GM21526 (cell line): Measurements from ENCODE around the gene RELB.
"Not testable (repeated sequence)": the region's sequence is repeated elsewhere in the genome, so short reads cannot be mapped to it uniquely, and the experiment has no call there.

ENCODE experiments used
- ATAC-seq: cut with Tn5 transposase; IDR thresholded peaks from one replicate; pipeline ENCODE4 v1.9.1; 2021; ENCODE audit warnings: moderate library complexity; ENCODE audit not compliant: unreplicated experiment, low FRiP score

The RELB gene

DNA sequence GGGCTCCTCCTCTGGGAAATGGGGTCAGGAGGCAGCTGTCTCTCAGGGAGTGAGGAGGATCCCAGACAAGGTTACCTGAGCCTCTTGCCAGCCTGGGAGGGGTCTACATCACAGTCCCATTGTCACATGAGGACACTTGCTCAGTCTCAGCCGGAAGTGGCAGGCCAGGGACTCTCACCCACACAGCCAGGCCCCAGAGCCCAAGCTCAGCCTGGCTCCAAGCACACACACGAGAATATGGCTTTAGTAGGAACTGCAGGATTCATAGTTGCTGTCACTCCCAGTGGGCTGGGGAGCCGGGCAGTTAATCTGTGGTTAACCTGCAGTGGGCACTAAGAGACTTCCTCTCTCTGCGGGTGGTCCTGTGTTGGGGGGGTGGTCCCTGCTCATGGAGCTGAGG lies 15.8 kb upstream of the RELB start:
- ATAC-seq = no peak

DNA sequence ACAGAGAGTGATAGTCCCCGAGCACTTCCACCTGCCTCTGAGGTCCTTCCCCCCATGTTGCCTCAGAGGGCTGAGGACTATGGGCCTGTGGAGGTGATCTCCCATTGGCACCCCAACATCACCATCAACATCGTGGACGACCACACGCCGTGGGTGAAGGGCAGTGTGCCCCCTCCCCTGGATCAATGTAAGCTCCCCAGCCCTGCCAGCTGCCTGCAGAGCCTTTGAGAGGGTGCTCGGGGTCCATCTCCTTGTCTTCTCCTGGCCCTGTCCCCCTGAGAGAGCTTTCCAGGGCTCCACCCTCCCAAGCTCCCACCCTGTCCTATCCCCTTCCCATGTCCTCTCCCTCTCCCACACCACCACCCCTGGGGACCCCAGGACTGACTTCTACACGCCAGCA lies 14.9 kb upstream of the RELB start:
- no peak for ATAC-seq

DNA sequence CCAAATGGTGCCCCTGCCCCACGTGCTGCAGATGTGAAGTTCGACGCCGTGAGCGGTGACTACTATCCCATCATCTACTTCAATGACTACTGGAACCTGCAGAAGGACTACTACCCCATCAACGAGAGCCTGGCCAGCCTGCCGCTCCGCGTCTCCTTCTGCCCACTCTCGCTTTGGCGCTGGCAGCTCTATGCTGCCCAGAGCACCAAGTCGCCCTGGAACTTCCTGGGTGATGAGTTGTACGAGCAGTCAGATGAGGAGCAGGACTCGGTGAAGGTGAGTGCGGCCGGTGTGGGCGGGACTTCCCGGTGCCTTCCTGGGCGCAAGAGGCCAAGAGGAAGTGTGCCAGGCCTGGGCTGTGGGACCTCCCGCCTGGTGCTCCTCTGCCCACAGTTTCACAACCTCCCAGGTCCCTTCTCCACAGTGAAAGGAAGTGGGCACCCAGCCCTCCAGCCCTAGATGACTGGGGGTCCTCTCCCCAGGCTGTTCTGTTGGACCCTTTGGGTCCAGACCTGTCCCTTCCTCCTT lies 14.1 kb upstream of the RELB start:
- no peak for ATAC-seq

DNA sequence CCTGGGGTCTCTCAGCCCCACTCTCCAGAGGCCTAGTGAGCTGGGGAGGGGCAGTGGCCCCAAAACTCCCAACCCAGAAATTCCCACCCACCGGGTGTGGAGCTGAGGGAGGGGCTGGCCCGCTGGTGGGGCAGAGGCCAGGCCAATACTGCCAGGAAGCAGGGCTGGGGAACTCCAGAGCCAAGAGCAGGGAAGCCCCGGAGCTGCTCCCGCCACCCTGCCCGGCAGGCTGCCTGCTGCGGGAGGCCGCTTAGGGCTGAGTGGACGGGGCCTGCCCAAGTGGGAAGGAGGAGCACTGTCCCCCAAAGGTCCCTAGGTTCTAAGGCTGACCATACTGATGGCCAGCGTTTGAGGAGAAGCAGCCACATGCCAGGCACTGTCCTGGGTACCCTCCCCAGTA lies 13.0 kb upstream of the RELB start:
- no peak for ATAC-seq

DNA sequence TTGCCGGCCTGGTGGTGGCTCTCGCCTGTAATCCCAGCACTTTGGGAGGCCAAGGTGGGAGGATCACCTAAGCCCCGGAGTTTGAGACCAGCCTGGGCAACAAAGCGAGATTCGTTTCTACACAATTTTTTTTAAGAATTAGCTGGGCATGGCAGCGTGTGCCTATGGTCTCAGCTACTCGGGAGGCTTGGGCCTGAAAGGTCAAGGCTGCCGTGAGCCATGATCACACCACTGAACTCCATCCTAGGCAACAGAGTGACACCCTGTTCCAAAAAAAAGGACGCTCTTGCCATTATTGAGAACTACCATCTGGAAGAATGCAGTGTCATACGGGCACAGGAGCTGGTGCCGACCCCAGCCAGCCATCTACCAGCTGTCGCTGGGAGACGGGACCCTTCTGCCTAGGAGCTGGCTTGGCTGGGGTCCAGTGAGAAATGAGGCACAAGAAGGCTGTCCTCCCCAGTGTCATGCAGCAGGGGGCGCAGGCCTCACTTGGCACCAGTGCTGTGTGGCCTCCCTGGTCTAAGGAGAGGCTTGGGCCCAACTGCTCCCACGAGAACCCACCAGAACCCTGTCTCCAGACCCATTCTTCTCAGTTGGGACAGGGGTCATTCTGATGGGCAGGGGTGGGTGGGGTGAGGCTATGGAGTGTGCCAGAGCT lies 12.2 kb upstream of the RELB start:
- no peak for ATAC-seq

DNA sequence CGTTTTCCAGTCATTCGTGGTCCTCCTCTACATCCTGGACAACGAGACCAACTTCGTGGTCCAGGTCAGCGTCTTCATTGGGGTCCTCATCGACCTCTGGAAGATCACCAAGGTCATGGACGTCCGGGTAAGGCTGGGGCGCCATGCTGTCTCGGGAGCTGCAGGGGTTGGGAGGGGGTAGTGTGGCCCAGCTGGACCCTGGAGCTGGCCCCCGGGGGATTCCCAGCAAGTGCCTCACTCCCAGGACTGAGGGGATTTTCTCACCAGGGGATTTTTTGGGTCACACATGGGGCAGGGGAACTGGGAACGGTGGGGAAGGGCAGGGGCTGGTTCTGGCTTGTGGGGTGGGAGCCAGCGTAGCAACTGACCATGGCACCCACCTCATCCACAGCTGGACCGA lies 10.8 kb upstream of the RELB start:
- ATAC-seq = no peak

DNA sequence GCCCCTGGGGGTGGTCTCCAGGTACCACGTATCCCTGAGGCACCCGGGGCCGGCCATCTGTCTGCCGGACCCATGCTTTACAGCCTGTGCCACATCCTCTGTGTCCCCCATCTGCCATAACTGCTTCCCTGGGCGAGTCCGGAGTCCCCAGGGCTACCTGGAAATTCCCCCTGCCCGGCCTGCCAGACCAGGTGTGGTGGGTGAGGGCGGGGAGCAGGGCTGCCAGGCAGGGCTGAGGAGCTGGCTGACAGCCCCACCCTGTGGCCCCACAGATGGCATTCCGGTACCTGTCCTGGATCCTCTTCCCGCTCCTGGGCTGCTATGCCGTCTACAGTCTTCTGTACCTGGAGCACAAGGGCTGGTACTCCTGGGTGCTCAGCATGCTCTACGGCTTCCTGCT lies 10.3 kb upstream of the RELB start:
- ATAC-seq = no peak

DNA sequence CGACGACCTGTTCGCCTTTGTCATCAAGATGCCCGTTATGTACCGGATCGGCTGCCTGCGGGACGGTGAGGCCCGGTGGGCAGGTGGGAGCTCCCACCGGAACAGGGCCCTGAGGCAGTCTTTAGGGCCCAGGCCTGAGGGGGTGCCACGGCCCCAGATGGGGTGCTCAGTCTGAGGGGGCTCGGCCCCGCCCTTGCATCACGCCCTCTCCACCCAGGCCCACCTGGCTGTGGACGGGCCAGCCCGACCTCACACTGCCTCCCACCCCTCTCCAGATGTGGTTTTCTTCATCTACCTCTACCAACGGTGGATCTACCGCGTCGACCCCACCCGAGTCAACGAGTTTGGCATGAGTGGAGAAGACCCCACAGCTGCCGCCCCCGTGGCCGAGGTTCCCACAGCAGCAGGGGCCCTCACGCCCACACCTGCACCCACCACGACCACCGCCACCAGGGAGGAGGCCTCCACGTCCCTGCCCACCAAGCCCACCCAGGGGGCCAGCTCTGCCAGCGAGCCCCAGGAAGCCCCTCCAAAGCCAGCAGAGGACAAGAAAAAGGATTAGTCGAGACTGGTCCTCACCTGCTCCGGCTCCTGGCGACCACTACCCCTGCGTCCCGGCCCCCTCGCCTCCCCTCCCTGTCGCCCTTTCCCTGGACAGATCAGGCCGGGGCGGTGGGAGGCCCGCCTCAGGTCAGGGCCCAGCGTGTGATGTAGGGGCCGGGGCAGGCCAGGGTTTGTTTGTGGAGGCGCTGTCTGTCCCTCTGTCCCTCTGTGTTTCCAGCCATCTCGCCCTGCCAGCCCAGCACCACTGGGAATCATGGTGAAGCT lies 8.7 kb upstream of the RELB start:
- no peak for ATAC-seq

DNA sequence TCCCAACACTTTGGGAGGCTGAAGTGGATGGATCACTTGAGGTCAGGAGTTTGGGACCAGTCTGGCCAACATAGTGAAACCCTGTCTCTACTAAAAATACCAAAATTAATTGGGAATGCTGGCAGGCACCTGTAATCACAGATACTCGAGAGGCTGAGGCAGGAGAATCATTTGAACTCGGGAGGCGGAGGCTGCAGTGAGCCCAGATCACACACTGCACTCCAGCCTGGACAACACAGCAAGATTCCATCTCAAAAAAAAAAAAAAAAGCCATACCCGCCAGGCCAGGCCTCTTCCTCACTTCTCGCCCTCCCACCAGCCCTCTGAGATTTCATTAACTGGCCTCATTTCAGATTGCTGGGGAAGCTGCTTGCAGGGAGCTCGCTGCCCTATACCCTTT lies 7.7 kb upstream of the RELB start:
- ATAC-seq = no peak

DNA sequence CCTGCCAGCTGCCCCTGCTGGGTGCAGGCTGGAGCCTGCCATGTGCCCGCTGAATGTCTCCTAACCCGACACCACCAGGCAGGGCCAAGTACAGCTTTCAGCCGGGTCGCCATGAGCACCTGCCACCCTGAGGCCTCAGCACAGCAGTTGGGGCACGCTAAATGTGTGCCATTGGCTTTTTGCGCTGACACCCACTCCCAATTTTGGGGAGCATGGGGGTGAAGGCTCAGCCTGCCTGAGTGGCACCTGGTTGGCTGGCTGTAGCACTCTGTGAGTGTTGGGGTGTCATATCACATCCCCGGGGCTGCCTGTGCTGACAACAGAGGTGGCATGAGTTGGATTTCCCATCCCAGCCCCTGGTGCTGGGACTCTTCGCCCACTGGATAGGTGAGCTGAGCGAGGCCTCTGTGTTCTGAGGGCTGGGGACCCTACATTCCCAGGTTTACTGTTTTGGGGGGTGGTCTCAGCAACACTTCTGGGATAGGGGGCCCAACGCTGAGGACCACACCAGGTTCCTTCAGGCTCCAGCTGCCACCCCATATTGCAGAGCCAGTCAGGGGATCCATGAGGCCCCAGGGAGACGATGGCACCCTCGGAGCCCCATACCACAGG lies 7.2 kb upstream of the RELB start:
- ATAC-seq = no peak

DNA sequence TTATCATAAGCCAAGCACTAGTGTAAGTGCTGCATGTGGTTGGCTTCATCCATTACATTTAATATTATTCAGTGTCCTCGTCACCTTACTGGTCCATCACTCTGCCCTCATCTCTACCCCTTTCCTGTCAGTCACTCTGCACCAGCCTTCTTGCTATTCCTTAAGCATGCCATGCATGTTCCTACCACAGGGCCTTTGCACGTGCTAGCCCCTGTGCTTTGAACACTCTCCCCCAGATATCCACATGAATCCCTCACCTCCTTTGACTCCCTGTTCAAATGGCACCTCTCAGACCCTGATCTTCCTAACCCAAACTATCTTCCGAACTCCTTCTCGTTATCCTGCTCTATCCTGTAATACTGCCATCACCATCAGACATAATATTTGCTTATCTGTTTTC lies 3.2 kb upstream of the RELB start:
- ATAC-seq = no peak

DNA sequence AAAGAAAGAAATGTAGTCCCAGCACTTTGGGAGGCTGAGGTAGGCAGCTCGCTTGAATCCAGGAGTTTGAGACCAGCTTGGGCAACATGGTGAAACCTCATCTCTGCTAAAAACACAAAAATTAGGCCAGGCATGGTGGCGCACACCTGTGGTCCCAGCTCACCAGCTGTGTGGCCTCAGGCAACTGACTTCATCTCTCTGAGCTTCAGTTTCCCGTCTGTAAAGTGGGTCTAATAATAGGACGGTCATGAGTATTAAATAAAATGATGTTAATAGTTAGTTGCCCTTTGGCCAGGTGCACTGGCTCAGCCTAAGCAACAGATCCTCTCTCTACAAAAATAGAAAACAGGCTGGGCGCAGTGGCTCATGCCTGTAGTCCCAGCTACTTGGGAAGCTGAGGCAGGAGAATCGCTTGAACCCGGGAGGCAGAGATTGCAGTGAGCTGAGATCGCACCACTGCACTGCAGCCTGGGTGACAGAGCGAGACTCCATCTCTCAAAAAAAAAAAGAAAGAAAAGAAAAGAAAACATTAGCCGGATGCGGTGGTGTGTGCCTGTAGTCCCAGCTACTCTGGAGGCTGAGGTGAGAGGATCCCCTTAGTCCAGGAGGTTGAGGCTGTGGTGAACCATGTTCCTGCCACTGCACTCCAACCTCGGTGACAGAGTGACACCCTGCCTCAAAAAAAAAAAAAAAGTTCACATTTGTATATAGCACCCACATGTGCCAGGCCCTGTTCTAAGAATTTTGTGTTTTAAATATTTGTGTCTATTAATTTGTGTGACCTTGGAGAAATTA lies 1.9 kb upstream of the RELB start:
- ATAC-seq = not testable (repeated sequence)

DNA sequence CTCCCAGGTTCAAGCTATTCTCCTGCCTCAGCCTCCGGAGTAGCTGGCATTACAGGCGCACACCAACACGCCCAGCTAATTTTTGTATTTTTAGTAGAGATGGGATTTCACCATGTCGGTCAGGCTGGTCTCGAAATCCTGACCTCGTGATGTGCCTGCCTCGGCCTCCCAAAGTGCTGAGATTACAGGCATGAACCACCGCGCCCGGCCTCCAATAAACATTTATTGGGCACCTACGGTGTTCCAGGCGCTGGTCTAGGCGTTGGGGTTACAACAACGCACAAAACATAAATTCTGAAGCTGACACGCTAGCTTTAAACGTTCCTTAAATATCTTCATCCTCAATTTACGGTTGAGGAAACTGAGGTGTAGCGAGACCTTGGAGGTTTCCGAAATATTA lies 599 bp upstream of the RELB start:
- not testable (repeated sequence) for ATAC-seq

DNA sequence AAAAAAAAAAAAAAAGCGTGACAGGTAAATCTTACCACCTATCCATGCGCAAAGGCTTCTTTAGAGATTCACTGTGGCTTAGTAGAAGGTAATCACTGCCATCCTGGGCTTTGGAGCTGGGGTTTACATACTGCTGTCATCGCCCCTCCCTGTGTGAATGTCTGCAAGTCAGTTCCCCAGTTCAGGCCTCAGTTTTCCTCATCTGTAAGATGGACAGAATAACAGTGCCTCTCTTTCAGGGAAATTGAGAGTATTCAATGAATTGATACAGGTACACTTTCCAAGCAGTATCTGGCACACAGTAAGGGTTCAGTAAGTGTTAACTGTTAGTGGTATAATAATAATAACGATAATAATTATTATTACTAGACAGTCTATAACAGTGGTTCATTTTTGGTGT lies 2.2 kb downstream of the RELB start:
- ATAC-seq = no peak

DNA sequence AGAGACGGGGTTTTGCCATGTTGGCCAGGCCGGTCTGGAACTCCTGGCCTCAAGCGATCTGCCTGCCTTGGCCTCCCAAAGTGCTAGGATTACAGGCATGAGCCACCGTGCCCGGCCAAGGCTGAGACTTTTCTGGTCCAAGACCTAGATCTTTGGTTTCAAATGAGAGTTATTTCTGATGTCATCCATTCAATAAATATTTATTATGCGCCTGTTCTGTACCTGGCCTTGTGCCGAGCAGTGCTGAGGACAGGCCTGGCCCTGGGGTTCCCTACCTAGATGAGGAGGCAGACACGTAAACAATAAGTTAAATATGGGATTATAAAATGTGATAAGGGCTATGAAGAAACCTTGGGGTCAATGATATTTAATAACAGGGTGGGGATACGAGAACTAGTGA lies 4.5 kb downstream of the RELB start:
- ATAC-seq = no peak

DNA sequence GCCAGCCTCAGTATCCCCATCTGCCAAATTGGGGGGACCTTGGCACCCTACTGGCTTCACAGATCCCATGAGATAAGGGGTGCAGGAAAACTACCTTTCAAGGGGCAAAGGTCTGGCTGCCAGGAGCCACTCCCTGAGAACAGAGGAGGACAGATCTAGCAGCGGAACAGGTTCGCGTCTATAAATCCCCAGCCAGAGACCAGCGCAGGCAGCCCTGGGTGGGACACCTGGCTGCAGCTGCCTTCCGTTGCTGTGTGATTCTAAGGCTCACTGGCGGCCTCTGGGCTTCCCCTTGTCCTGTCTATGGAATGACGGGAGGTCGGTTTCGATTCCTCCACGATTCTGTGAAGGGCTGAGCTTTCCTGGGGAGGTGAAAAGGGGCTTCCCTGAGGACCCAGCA lies 7.3 kb downstream of the RELB start:
- ATAC-seq = no peak

DNA sequence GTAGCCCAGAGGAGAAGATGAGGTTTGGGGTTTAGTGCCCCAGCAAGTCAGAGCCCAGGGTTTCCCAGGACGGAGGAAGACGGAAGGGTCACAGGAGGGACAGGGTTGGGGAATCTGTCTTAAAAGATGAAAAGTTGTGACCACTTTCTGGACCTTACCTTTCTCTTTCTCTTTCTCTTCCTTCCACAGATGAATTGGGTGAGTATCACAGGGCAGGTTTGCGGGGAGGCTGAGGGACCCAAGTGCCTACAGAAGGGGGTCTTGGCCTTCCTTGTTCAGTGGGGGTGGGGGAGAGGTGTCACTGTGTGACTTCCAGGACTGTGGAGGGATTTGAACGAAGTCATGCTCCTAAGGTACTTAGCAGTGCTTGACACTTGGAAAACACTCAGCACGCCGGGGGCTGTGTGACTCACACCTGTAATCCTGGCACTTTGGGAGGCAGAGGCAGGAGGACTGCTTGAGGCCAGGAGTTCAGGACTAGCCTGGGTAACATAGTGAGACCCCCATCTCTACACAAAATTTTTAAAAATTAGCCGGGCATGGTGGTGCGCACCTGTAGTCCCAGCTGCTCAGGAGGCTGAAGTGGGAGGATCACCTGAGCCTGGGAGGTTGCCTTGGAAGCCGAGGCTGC lies 8.5 kb downstream of the RELB start:
- ATAC-seq = no peak

DNA sequence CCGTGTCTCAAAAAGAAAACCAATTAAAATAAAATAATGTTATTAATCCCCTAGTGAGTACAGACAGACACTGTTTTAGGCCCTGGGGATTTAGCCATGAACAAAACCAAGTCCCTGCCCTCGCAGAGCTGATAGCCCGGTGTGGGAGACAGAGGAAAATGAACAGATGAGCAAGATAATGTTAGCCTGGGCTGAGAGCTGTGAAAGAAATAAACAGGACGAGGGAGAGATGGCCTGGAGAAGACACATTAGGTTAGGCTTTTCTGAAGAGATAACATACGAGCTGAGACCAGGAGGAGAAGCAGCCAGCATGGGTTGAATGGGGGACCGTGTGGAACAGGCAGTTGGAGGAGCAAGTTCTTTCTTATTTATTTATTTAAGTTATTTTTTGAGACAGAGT lies 9.0 kb downstream of the RELB start:
- no peak for ATAC-seq

DNA sequence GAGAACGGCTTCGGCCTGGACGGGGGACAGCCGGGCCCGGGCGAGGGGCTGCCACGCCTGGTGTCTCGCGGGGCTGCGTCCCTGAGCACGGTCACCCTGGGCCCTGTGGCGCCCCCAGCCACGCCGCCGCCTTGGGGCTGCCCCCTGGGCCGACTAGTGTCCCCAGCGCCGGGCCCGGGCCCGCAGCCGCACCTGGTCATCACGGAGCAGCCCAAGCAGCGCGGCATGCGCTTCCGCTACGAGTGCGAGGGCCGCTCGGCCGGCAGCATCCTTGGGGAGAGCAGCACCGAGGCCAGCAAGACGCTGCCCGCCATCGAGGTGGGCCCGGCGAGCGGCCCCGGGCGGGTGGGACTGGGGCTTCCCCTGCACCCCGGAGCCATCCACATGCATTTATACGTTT lies 10.7 kb downstream of the RELB start:
- no peak for ATAC-seq
